HL-60/S4 (cell line): ENCODE measurements around the gene PLXNB2.
"Not testable (repeated sequence)": the region's sequence is repeated elsewhere in the genome, so short reads cannot be mapped to it uniquely, and the experiment has no call there.

Experiments used
- in situ Hi-C: fragments of 300-500 bp; cut with MboI; formaldehyde crosslinking; loops from 2 replicates; pipeline ENCODE4 v1.14.3; 2022; ENCODE audit warnings: low sequenced_read_pairs

Gene PLXNB2, protein sequence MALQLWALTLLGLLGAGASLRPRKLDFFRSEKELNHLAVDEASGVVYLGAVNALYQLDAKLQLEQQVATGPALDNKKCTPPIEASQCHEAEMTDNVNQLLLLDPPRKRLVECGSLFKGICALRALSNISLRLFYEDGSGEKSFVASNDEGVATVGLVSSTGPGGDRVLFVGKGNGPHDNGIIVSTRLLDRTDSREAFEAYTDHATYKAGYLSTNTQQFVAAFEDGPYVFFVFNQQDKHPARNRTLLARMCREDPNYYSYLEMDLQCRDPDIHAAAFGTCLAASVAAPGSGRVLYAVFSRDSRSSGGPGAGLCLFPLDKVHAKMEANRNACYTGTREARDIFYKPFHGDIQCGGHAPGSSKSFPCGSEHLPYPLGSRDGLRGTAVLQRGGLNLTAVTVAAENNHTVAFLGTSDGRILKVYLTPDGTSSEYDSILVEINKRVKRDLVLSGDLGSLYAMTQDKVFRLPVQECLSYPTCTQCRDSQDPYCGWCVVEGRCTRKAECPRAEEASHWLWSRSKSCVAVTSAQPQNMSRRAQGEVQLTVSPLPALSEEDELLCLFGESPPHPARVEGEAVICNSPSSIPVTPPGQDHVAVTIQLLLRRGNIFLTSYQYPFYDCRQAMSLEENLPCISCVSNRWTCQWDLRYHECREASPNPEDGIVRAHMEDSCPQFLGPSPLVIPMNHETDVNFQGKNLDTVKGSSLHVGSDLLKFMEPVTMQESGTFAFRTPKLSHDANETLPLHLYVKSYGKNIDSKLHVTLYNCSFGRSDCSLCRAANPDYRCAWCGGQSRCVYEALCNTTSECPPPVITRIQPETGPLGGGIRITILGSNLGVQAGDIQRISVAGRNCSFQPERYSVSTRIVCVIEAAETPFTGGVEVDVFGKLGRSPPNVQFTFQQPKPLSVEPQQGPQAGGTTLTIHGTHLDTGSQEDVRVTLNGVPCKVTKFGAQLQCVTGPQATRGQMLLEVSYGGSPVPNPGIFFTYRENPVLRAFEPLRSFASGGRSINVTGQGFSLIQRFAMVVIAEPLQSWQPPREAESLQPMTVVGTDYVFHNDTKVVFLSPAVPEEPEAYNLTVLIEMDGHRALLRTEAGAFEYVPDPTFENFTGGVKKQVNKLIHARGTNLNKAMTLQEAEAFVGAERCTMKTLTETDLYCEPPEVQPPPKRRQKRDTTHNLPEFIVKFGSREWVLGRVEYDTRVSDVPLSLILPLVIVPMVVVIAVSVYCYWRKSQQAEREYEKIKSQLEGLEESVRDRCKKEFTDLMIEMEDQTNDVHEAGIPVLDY (N-terminal part only)

DNA sequence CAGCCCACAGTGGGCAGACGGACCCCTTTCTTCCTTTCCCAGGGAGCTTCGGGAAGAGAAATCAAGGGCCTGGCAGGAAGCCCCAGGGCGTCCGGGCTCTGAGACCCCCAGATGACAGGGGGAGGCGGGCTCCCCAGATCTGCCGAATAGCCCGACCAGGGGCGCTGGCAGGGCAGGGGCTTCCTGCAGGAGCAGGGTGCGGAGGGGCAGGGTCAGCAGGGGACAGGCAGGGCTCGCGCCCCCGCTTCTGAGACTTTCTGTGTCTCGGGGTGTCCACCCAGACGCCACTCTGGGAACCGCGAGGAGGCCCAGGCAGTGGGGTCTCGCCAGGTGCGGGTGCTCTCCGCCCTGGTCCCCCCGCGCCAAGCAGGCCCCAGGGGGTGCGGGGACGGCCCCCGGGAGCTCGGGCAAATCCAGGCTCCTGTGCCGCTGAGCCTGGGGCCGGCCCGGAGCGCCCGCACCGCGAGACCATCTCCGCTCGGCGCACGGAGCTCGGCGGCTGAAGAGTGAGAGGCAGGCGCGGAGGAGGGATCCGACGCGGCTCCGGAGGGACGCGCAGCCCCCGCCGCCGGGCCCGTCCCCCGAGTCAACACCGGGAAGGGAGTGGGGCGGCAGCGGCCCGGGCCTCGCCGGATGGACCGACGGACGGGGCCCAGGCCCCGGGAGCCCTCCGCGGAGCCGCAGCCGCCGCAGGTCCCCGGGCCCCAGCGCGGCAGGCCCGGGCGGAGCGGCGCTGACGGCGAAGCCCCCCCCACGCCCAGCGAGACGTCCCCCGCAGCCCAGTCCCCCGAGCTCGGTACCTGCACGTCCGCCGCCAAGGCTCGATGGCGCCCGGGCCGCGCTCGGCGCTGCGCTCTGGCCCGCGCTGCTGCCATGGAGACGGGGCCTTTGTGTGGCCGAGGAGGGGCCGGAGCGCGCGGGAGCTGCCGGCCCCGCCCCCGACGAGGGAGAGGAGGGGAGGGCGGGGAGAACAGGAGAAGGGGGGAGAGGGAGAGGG, at the start of gene PLXNB2:
PLXNB2 (minus strand) TSS at position 894 of the 997 bp plus-strand sequence. CDS start 17,062 bp downstream, outside the sequence.
- in situ Hi-C loops: no loop called here

DNA sequence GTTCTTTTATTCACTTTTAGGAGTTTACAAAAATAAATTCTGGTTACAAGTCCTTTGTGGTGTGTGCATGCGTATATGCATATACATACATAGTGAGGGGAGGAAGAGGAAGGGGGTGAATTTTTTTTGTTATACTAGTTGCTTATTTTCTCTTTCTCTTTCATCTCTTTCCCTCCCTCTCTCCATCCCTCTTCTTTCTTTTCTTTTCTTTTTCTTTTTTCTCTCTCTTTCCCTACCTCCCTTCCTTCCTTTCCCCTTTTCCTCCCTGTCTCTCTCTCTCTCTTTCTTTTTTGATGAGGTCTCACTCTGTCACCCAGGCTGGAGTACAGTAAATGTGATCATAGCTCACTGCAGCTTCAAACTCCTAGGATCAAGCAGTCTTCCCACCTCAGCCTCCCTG, 49.8 kb upstream of the PLXNB2 start:
- in situ Hi-C loops: no loop called here

- in situ Hi-C loops: no loop called here
These were observed 48.7 kb upstream of the PLXNB2 start for GRCh38 chr22:50356186-50356585.

- in situ Hi-C loops: no loop called here
These were observed 40.6 kb upstream of the PLXNB2 start for GRCh38 chr22:50348058-50348457.

DNA sequence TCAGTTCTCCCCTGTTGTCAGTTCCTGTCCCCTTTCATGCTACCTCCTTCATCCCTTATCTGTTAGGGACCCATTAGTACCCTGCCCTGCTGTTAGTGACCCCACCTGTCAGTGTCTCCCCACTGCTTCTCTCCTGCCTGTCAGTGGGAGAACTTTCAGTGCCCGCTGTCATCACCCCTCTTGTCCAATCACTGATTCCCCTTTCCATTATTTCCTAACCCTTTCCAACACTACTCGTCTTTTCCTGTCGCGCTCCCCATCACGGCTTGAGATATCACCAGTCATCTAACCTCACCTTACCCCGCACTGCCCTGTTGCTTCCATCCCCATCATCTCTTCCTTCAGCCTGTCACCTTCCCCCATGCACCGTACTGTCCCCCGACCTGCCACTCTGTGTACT, 39.7 kb upstream of the PLXNB2 start:
- in situ Hi-C loops: no loop called here

DNA sequence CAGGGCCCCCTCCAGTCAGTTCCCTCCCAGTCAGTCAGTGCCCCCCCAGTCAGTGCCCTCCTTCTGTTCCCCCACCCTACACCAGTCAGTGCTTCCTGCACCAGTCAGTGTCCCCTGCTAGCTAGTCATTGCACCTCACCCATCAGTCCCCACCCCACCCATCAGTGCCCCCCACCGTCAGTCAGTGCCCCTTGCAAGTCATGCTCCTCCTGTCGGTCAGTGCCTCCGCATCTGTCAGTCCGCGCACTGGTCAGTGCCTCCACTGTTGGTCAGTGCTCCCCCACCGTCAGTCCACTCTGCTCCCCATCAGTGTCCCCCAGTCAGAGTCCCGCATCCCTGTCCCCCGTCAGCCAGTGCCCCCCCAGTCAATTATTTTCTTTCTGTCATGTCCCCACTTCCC, 39.0 kb upstream of the PLXNB2 start:
- in situ Hi-C loops: no loop called here

DNA sequence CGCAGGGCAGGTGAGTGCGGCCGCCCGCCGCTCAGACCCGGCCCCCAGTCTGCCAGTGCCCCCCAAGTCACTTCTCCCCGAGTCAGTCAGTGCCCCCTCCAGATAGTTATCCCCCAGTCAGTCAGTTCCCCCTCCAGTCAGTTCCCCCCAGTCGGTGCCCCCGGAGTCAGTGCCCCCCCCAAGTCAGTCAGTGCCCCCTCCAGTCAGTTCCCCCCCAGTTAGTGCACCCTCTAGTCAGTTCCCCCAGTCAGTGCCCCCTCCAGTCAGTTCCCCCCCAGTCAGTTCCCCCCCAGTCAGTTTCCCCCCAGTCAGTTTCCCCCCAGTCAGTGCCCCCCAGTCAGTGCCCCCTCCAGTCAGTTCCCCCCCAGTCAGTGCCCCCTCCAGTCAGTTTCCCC, 36.1 kb upstream of the PLXNB2 start:
- in situ Hi-C loops: no loop called here

DNA sequence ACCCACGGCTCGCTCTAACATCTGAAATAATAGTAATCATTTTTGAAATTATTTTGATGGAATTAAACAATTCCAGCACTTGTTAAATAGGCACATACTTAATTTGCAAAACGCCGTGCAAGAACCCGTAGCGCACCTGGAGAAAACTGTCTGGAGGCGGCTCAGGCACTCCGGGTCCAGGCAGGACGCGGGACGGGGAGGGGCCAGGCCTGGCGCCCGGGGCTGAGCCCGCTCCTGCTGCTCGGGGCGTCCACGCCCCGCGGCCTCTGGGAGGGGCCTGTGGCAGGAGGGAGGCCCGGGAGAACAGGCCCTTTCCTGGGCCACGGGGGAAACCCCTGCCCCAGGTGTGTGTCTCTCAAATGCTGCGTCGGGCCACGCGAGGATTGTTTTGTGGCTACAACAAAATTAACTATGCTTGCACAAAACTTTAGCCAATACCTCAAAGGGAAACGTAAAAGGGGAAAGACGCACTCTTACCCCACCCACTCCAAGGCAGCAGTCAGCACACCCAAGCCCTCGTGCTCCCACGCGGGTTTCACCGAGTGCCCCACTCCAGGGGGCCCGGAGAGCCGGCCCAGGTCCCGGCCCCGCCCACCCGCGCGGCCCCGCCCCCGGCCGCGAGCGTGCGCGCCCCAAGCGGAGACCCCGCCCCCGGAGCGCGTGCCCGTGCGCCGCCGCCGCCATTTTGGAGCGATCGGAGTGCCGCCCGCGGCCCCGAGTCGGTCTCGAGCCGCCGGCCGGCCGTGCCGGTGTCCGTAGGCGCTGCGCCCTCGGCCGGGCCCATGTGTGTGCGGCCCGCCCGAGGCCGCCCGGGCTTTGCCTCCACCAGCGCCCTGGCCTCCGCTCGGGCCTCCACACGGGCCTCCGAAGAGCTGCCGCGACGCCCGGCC, 35.5 kb upstream of the PLXNB2 start, which contains the start of gene PPP6R2:
PPP6R2 (plus strand) TSS at position 677 of the 890 bp plus-strand sequence. CDS start 50,582 bp downstream, outside the sequence.
- in situ Hi-C loops: no loop called here

- in situ Hi-C loops: no loop called here
These were observed 34.7 kb upstream of the PLXNB2 start for GRCh38 chr22:50341977-50342650.

DNA sequence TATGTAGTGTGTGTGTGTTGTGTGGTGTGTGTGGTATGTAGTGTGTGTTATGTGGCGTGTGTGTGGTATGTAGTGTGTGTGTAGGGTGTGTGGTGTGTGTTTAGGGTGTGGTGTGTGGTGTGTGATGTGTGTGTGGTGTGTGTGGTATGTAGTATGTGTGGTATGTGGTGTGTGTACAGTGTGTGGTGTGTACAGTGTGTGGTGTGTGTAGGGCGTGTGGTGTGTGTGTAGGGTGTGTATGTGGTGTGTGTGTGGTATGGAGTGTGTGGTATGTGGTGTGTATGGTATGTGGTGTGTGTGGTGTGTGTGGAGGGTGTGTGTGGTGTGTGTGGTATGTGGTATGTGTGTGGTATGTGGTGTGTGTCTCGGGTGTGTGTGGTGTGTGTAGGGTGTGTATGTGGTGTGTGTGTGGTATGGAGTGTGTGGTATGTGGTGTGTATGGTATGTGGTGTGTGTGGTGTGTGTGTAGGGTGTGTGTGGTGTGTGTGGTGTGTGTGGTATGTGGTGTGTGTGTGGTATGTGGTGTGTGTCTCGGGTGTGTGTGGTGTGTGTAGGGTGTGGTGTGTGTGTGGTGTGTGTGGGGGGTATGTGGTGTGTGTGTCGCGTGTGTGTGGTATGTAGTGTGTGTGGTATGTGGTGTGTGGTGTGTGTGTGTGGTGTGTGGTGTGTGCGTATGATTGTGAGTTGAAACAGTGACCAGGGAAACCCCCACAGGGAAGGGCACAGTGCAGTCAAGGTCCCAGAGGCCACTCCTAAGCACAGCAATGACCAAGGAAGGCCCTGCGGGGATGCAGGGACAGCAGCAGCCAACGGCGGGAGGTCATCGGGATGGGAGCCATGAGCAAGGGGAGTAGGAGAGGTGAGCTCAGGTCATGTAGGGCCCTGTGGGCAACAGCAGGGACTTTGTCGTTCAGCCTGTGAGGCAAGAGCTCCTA, 32.8 kb upstream of the PLXNB2 start:
- in situ Hi-C loops: no loop called here

- in situ Hi-C loops: no loop called here
These were observed 31.5 kb upstream of the PLXNB2 start for GRCh38 chr22:50338860-50339462.

DNA sequence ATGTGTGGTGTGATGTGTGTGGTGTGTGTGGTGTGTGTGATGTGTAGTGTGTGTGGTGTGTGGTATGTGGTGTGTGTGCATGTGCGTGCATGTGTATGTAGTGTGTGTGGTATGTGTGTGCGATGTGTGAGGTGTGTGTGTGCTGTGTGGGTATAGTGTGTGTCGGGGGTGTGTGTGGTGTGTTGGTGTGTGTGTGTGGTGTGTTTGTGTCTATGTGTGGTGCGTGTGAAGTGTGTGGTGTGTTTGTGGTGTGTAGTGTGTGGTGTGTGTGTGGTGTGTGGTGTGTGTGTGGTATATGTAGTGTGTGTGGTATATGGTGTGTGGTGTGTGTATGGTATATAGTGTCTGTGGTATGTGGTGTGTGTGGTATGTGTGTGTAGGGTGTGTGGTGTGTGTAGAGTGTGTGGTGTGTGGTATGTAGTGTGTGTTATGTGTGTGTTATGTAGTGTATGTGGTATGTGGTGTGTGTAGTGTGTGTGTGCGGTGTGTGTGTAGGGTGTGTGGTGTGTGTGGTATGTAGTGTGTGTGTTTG, 30.7 kb upstream of the PLXNB2 start:
- in situ Hi-C loops: no loop called here

DNA sequence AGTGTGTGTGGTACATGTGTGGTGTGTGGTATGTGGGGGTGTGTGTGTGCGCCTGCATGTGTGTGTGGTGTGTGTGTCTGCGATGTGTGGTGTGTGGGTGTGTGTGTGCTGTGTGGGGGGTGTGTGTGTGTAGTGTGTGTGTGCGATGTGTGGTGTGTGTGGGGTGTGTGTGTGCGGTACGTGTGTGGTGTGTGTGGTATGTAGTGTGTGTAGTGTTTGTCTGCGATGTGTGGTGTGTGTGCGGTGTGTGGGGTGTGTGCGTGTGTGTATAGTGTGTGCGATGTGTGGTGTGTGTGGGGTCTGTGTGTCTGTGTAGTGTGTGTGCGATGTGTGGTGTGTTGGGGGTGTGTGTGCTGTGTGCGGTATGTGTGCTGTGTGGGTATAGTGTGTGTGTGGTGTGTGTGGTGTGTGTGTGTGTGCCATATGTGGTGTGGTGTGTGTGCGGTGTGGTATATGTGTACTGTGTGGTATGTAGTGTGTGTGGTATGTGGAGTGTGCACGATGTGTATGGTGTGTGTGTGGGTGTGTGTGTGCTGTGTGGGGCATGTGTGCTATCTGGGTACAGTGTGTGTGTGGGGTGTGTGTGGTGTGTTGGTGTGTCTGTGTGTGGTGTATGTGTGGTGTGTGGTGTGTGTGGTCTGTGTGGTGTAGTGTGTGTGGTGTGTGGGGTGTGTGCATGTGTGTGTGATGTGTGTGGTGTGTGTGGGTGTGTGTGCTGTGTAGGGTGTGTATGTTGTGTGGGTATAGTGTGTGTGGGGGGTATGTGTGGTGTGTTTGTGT, 30.0 kb upstream of the PLXNB2 start:
- in situ Hi-C loops: no loop called here

GRCh38 chr22:50334433-50334832, 27.0 kb upstream of the PLXNB2 start:
- in situ Hi-C loops: not testable (repeated sequence)

GRCh38 chr22:50329236-50329635, 21.8 kb upstream of the PLXNB2 start:
- in situ Hi-C loops: loop anchor here (5.0 kb wide), 1 partner anchor 52 kb away; no protein-coding TSS in a partner anchor

- in situ Hi-C loops: loop anchor here (5.0 kb wide), 1 partner anchor 50 kb away; no protein-coding TSS in a partner anchor
These were observed 20.2 kb upstream of the PLXNB2 start for GRCh38 chr22:50327711-50328019.
